Endothelial cell of umbilical vein (primary cell): ENCODE measurements around the gene EMX1. TPM values are rescaled to one million over a fixed set of nuclear protein-coding genes. Genes with fewer than 3 reads are reported as not detected.

Experiments used
- BruUV-seq: library from RNA; stranded (reverse); fragments of 400-500 nt; replicated peaks from 2 replicates; lab custom pipeline; 2021; lab: Mats Ljungman, UMichigan
- CTCF ChIA-PET: fragments of 300-600, 350-600 bp; sonication (Branson Sonifier 250); formaldehyde crosslinking; loops from one replicate; lab custom pipeline; 2021; ENCODE audit warnings: antibody characterized with exemption, inconsistent platforms; lab: Charles Lee
- POLR2A ChIA-PET: fragments of 300-600, 350-600 bp; sonication (Branson Sonifier 250); formaldehyde crosslinking; loops from one replicate; lab custom pipeline; 2021; ENCODE audit warnings: antibody characterized with exemption, inconsistent platforms; lab: Charles Lee
- DNase-seq: peaks from one replicate; pipeline ENCODE4 v3.0.0-alpha.2; 2011; ENCODE audit warnings: low read depth, low spot score
- FAIRE-seq: peaks from 2 replicates; lab custom pipeline; 2011; peaks lifted over from hg19 to GRCh38; lab: Jason Lieb, UNC
- H2AFZ ChIP-seq: 2 replicates; pipeline ENCODE4 v1.6.0; 2012; ENCODE audit warnings: low read depth, low read length, control low read depth, inconsistent platforms
- H3K27ac ChIP-seq: 2 replicates; pipeline ENCODE4 v1.5.1; 2011; ENCODE audit warnings: low read depth, mild to moderate bottlenecking, control low read depth, low read length, moderate library complexity; ENCODE audit not compliant: insufficient read depth
- H3K27me3 ChIP-seq, 2 experiments: 2 replicates each; pipeline versions ENCODE4 v1.6.0 to v1.6.1; 2011; ENCODE audit warnings: low read length in 2 of 2, mixed read lengths in 1 of 2; ENCODE audit not compliant: control insufficient read depth in 2 of 2, insufficient read depth in 2 of 2
- H3K36me3 ChIP-seq, 2 experiments: 2 replicates in 1 of 2; 3 replicates in 1 of 2; pipeline ENCODE4 v1.5.1; 2011; ENCODE audit warnings: low read length in 2 of 2, mild to moderate bottlenecking in 1 of 2, moderate library complexity in 1 of 2; ENCODE audit not compliant: control insufficient read depth in 2 of 2, insufficient read depth in 2 of 2; ENCODE audit errors: extremely low read depth in 1 of 2
- H3K4me1 ChIP-seq: 3 replicates; pipeline ENCODE4 v1.5.1; 2011; ENCODE audit warnings: mild to moderate bottlenecking, low read length; ENCODE audit not compliant: control insufficient read depth, insufficient read depth; ENCODE audit errors: extremely low read depth
- H3K4me2 ChIP-seq: 2 replicates; pipeline ENCODE4 v1.6.1; 2011; ENCODE audit warnings: low read length, control low read depth, mixed read lengths; ENCODE audit not compliant: insufficient read depth
- H3K4me3 ChIP-seq, 3 experiments: fragments of 200-600 bp in 1 of 3; sonication (generic), shearing (Covaris generic) in 1 of 3; replicated peaks in 1 of 3; 2 replicates each; pipeline ENCODE4 v1.5.1; 2011 to 2016; ENCODE audit warnings: control low read depth in 3 of 3, low read length in 3 of 3, mild to moderate bottlenecking in 2 of 3, inconsistent platforms in 1 of 3, low read depth in 1 of 3, moderate library complexity in 1 of 3; ENCODE audit not compliant: insufficient read depth in 1 of 3
- H3K79me2 ChIP-seq: 2 replicates; pipeline ENCODE4 v1.6.0; 2012; ENCODE audit warnings: low read length, inconsistent platforms; ENCODE audit not compliant: control insufficient read depth, insufficient read depth
- H3K9ac ChIP-seq: replicated peaks from 2 replicates; pipeline ENCODE3; 2011; ENCODE audit warnings: low read length, control low read depth; ENCODE audit not compliant: insufficient read depth; ENCODE audit errors: extremely low read depth
- H3K9me1 ChIP-seq: replicated peaks from 3 replicates; pipeline ENCODE4 v1.6.0; 2011; ENCODE audit warnings: mild to moderate bottlenecking, low read length; ENCODE audit not compliant: control insufficient read depth, insufficient read depth; ENCODE audit errors: extremely low read depth
- H3K9me3 ChIP-seq: replicated peaks from 2 replicates; pipeline ENCODE4 v1.5.1; 2012; ENCODE audit warnings: low read length, inconsistent platforms; ENCODE audit not compliant: control insufficient read depth, insufficient read depth
- H4K20me1 ChIP-seq: replicated peaks from 2 replicates; pipeline ENCODE3; 2011; ENCODE audit warnings: mild to moderate bottlenecking, low read length; ENCODE audit not compliant: control insufficient read depth, insufficient read depth; ENCODE audit errors: extremely low read depth
- EZH2 ChIP-seq: IDR thresholded peaks from 2 replicates; pipeline ENCODE4 v1.6.1; 2012; ENCODE audit warnings: borderline replicate concordance, low read depth, mild to moderate bottlenecking, moderate library complexity, low read length, inconsistent platforms; ENCODE audit not compliant: severe bottlenecking
- JUN ChIP-seq: IDR thresholded peaks from 2 replicates; pipeline ENCODE4 v1.6.1; 2011; ENCODE audit warnings: borderline replicate concordance, low read depth; ENCODE audit not compliant: insufficient read length, insufficient read depth
- POLR2A ChIP-seq: IDR thresholded peaks from 2 replicates; pipeline ENCODE4 v1.6.1; 2012; ENCODE audit warnings: low read depth, mild to moderate bottlenecking, control low read depth, low read length
- dilution Hi-C: fragments of 300-500 bp; cut with MboI; formaldehyde crosslinking; loops from one replicate; pipeline ENCODE4 v1.15.0; 2019; ENCODE audit warnings: low sequenced_read_pairs; ENCODE audit not compliant: extremely low pct_ligation_motif_present
- intact Hi-C: fragments of 100-400 bp; cut with micrococcal nuclease; formaldehyde crosslinking; loops from one replicate; pipeline ENCODE4 v1.10.0; 2022
- polyA plus RNA-seq, 4 experiments: library from polyadenylated mRNA; depleted of rRNA in 3 of 4; stranded (reverse) in 3 of 4; unstranded in 1 of 4; fragments of >200 nt; gene quantifications; 2 replicates each; pipeline versions ENCODE4 v1.2.1 to v1.2.3, GENCODE V29; 2011 to 2012; ENCODE audit warnings: missing spikeins in 1 of 4
- total RNA-seq: library from RNA; stranded (reverse); gene quantifications from 2 replicates; pipeline ENCODE4 v1.2.3, GENCODE V29; 2021

EMX1 gene
- total and polyA plus RNA-seq, 2 donors (not counting 3 experiments of a cell fraction or from before 2014, with no cell fraction given) = not detected

GRCh38 chr2:72917877-72918553 lies 696 bp downstream of the EMX1 start:
- no TSS peak for BruUV-seq
- Histone ChIP-seq H3K4me1 (peaks cover 11% of the 10 kb centered on the region), H4K20me1 (no peaks in the 10 kb centered on the region), H3K79me2 (no peaks in the 10 kb centered on the region), H3K27ac (no peak overlapping the region), H3K27me3 (peaks cover 87 to 98% of the 10 kb centered on the region in 2 experiments), H3K9ac (no peak overlapping the region), H3K36me3 (no peaks in the 10 kb centered on the region), H3K9me1 (no peaks in the 10 kb centered on the region), H2AFZ (no peak overlapping the region), H3K9me3 (peaks cover 2% of the 10 kb centered on the region), H3K4me2 (no peak overlapping the region), H3K4me3 (no peak overlapping the region)
- no peak for FAIRE-seq
- TF ChIP-seq EZH2 = peak; percentile 100
- no peak for TF ChIP-seq JUN
- no peak for DNase-seq
- ChIA-PET POLR2A (no interaction called here), CTCF (interaction anchor here (1.0 to 2.1 kb wide), 7 partner anchors 8 to 294 kb away, joined by 3 to 8 read pairs (median 4); partner anchors contain the start of gene SPR)
- dilution Hi-C loops = no loop called here
- intact Hi-C loops = loop anchor here (2.0 kb wide), 1 partner anchor 31 kb away; the partner anchor contains the start of gene SPR

- dilution Hi-C loops = no loop called here
- intact Hi-C loops = loop anchor here (2.0 kb wide), 1 partner anchor 33 kb away; the partner anchor contains the start of gene SPR
- Histone ChIP-seq H3K27me3 (peaks cover 86 to 98% of the 10 kb centered on the region in 2 experiments), H2AFZ (no peak overlapping the region), H3K9me3 (peaks cover 4% of the 10 kb centered on the region), H3K4me3 (no peak overlapping the region), H3K27ac (no peak overlapping the region), H3K9ac (no peak overlapping the region), H3K4me1 (peaks cover 11% of the 10 kb centered on the region), H3K9me1 (no peaks in the 10 kb centered on the region), H3K4me2 (peak overlapping the region; percentile 18), H3K79me2 (no peaks in the 10 kb centered on the region), H4K20me1 (no peaks in the 10 kb centered on the region), H3K36me3 (no peaks in the 10 kb centered on the region)
- TF ChIP-seq POLR2A (no peak), EZH2 (peak; percentile 99)
- FAIRE-seq (no peak), DNase-seq (no peak)
- ChIA-PET CTCF (interaction anchor here (1.2 kb wide), 1 partner anchor 27 kb away, joined by 4 read pairs; no protein-coding TSS in a partner anchor), POLR2A (no interaction called here)
- BruUV-seq = no TSS peak
These were observed 2.3 kb downstream of the EMX1 start for GRCh38 chr2:72919414-72920317.
